ENCODE measurements around the gene RAB3GAP2.
"Not testable (repeated sequence)": the region's sequence is repeated elsewhere in the genome, so short reads cannot be mapped to it uniquely, and the experiment has no call there.

Gene RAB3GAP2

DNA sequence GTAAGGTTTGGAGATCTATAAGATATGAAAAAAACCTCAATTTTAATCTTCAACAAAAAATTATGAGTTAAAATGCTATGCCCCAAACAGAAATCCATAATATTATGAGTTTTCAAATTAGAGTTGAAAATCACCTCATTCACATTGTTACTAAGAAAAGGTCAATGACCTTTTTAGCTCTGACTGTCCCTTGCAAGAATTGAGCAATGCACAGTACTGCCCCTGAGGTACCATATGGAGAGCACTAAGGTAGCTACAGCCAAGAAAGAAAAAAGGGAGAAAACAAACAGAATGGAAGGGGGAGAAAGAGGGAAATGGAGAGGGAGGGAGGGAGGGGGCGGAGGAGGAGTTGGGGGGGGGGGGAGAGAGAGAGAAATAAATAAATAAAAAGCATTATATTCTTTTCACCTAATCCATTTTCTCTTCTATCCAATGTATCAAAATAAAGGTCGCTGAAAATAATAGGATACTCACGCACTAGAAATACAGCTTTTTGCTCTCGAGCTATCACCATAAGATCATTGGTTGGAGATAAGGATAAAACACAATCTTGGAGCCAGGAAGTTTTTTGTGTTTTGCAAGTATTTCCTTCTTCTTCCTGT lies 58.8 kb downstream of the RAB3GAP2 start:
- H3K36me3 ChIP-seq (ENCODE audit: low read depth), result no peaks in the 10 kb centered on the region; the same call in 1 of the 2 replicates
- H3K4me1 ChIP-seq (ENCODE audit: insufficient read depth, poor library complexity, severe bottlenecking), result no peaks in the 10 kb centered on the region
- no peak for DNase-seq (ENCODE audit: low spot score)
- H3K27ac ChIP-seq (ENCODE audit: poor library complexity, severe bottlenecking), result no peak overlapping the region
- no peaks in the 10 kb centered on the region for H3K9me3 ChIP-seq (ENCODE audit: severe bottlenecking)
- ATAC-seq (ENCODE audit: low read depth), result no peak
- H3K4me3 ChIP-seq (ENCODE audit: severe bottlenecking), result no peak overlapping the region
- H3K27me3 ChIP-seq (ENCODE audit: insufficient read depth, poor library complexity, severe bottlenecking), result no peaks in the 10 kb centered on the region
- TF ChIP-seq, protein P1, sequence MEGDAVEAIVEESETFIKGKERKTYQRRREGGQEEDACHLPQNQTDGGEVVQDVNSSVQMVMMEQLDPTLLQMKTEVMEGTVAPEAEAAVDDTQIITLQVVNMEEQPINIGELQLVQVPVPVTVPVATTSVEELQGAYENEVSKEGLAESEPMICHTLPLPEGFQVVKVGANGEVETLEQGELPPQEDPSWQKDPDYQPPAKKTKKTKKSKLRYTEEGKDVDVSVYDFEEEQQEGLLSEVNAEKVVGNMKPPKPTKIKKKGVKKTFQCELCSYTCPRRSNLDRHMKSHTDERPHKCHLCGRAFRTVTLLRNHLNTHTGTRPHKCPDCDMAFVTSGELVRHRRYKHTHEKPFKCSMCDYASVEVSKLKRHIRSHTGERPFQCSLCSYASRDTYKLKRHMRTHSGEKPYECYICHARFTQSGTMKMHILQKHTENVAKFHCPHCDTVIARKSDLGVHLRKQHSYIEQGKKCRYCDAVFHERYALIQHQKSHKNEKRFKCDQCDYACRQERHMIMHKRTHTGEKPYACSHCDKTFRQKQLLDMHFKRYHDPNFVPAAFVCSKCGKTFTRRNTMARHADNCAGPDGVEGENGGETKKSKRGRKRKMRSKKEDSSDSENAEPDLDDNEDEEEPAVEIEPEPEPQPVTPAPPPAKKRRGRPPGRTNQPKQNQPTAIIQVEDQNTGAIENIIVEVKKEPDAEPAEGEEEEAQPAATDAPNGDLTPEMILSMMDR (IDR thresholded peaks at IDR 0.05; ENCODE audit: poor library complexity, severe bottlenecking), result no peak

GRCh38 chr1:220207411-220207810 lies 64.8 kb downstream of the RAB3GAP2 start:
- H3K4me1 ChIP-seq (ENCODE audit: insufficient read depth, poor library complexity, severe bottlenecking), result no peaks in the 10 kb centered on the region
- H3K9me3 ChIP-seq (ENCODE audit: severe bottlenecking), result no peaks in the 10 kb centered on the region
- no peak overlapping the region for H3K4me3 ChIP-seq (ENCODE audit: severe bottlenecking)
- DNase-seq (ENCODE audit: low spot score), result no peak
- no peak overlapping the region for H3K27ac ChIP-seq (ENCODE audit: poor library complexity, severe bottlenecking)
- ATAC-seq (ENCODE audit: low read depth), result no peak
- H3K27me3 ChIP-seq (ENCODE audit: insufficient read depth, poor library complexity, severe bottlenecking), result no peaks in the 10 kb centered on the region
- TF ChIP-seq, protein P1 (IDR thresholded peaks at IDR 0.05; ENCODE audit: poor library complexity, severe bottlenecking), result no peak
- H3K36me3 ChIP-seq (ENCODE audit: low read depth), result no peaks in the 10 kb centered on the region; the same call in 1 of the 2 replicates

DNA sequence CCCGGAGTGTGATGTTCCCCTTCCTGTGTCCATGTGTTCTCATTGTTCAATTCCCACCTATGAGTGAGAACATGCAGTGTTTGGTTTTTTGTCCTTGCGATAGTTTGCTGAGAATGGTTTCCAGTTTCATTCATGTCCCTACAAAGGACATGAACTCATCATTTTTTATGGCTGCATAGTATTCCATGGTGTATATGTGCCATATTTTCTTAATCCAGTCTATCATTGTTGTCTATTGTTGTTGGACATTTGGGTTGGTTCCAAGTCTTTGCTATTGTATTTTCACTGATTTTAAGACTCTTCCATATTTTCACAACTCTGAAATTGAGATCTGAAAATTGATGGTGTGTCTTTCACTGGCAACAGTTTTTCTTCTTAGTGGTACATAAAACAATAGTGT lies 67.5 kb downstream of the RAB3GAP2 start:
- H3K4me1 ChIP-seq (ENCODE audit: insufficient read depth, poor library complexity, severe bottlenecking); H3K36me3 ChIP-seq (ENCODE audit: low read depth); H3K9me3 ChIP-seq (ENCODE audit: severe bottlenecking); H3K27ac ChIP-seq (ENCODE audit: poor library complexity, severe bottlenecking); H3K27me3 ChIP-seq (ENCODE audit: insufficient read depth, poor library complexity, severe bottlenecking); DNase-seq (ENCODE audit: low spot score); H3K4me3 ChIP-seq (ENCODE audit: severe bottlenecking); ATAC-seq (ENCODE audit: low read depth): not testable (repeated sequence)

DNA sequence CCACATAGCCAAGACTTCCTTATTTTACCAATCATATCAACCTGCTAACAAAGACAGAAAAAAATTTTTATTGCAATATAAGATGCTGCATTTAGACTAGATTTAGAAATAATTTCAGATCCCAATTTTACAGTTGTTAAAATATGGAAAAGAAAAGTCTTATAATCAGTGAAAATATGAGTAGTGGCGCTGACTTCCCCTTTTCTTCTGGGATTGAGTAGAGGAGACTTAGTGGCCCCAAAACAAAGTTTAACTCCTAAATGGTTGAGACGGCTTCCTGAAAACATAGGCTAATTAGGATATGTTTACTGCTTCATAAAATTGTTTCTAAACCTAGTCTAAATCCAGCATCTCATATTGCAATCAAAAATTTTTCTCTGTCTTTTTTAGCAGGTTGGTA lies 68.4 kb downstream of the RAB3GAP2 start:
- TF ChIP-seq, protein P1 (IDR thresholded peaks at IDR 0.05; ENCODE audit: poor library complexity, severe bottlenecking), result no peak
- no peak overlapping the region for H3K4me3 ChIP-seq (ENCODE audit: severe bottlenecking)
- H3K36me3 ChIP-seq (ENCODE audit: low read depth), result peaks cover 5% of the 10 kb centered on the region
- H3K4me1 ChIP-seq (ENCODE audit: insufficient read depth, poor library complexity, severe bottlenecking), result no peaks in the 10 kb centered on the region
- no peaks in the 10 kb centered on the region for H3K27me3 ChIP-seq (ENCODE audit: insufficient read depth, poor library complexity, severe bottlenecking)
- ATAC-seq (ENCODE audit: low read depth) (no peak), DNase-seq (ENCODE audit: low spot score) (no peak)
- no peak overlapping the region for H3K27ac ChIP-seq (ENCODE audit: poor library complexity, severe bottlenecking)
- no peaks in the 10 kb centered on the region for H3K9me3 ChIP-seq (ENCODE audit: severe bottlenecking)

DNA sequence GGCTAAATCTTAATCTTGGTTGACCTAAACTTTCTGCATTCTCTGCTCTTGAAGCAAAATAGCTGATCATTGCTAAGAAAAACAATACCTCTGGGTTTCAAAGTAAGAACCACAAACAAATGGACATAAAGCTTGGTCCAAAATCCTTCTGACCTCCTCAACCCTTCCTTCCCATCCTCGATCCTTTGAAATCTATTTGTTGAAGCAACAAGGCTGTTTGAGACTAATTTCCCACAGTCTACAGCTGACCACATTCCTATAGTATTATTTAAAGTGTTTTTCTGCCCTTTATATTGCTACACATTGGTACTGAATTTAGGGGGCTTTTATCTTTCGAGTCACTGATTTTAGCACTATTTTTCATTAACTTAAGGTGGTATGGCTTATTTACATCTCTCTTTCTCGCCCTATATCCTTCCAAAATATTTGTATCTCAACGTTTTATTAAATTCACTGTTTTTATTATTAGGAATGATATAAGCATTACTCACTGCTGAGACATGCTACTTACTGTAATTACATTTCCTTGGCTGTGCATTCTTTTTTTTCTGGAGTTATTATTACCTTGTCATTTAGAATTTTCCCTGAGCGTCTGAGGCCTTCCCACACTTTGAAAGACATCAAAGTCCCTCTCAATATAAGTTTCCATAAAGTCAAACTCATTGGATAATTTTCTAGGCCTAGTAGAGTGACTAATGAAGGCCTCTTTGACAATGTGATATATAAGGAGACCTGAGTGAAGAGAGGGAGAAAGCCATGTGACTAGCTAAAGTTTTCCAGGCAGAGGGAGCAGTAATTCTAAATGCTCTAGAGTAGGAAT lies 73.9 kb downstream of the RAB3GAP2 start:
- no peaks in the 10 kb centered on the region for H3K9me3 ChIP-seq (ENCODE audit: severe bottlenecking)
- peaks cover 8% of the 10 kb centered on the region for H3K36me3 ChIP-seq (ENCODE audit: low read depth)
- no peak overlapping the region for H3K4me3 ChIP-seq (ENCODE audit: severe bottlenecking)
- DNase-seq (ENCODE audit: low spot score) (no peak), ATAC-seq (ENCODE audit: low read depth) (no peak)
- no peak overlapping the region for H3K27ac ChIP-seq (ENCODE audit: poor library complexity, severe bottlenecking)
- no peaks in the 10 kb centered on the region for H3K27me3 ChIP-seq (ENCODE audit: insufficient read depth, poor library complexity, severe bottlenecking)
- TF ChIP-seq, protein P1 (IDR thresholded peaks at IDR 0.05; ENCODE audit: poor library complexity, severe bottlenecking), result no peak
- H3K4me1 ChIP-seq (ENCODE audit: insufficient read depth, poor library complexity, severe bottlenecking), result no peaks in the 10 kb centered on the region

Data from RWPE2 (cell line).